A549 (cell line): Measurements from ENCODE around the gene CRISPLD2. TPM values are rescaled to one million over a fixed set of nuclear protein-coding genes. Genes with fewer than 3 reads are reported as not detected.

Source experiments
- ATAC-seq, 2 experiments: fragments of 200-7000 bp in 1 of 2; fragments of >200 bp in 1 of 2; cut with Nextera tagmentation in 1 of 2; cut with Tn5 transposase in 1 of 2; 3 replicates each; pipeline versions ENCODE4 v1.8.0 to v1.9.1; 2018 to 2020; ENCODE audit warnings: mild to moderate bottlenecking in 1 of 2, moderate library complexity in 1 of 2
- CTCF ChIA-PET: fragments of 300-600 bp; sonication (Branson Sonifier 250); formaldehyde crosslinking; extraction: SDS; loops from one replicate; lab custom pipeline; 2021; ENCODE audit warnings: antibody characterized with exemption, inconsistent platforms; lab: Yijun Ruan, JAX
- POLR2A ChIA-PET: fragments of 350-600 bp; formaldehyde crosslinking; extraction: SDS; loops from one replicate; lab custom pipeline; 2021; ENCODE audit warnings: antibody characterized with exemption, inconsistent platforms; lab: Yijun Ruan, JAX
- DNase-seq, 2 experiments: peaks; one replicate each; pipeline versions ENCODE4 v3.0.0 to v3.0.0-alpha.2; 2011 to 2016; ENCODE audit warnings: low read depth in 1 of 2, low spot score in 1 of 2
- FAIRE-seq: peaks from 2 replicates; lab custom pipeline; 2011; peaks lifted over from hg19 to GRCh38; lab: Jason Lieb, UNC
- H3K27ac ChIP-seq, 2 experiments: fragments of >200 bp; sonication (Bioruptor Twin); formaldehyde crosslinking; 3 replicates each; pipeline ENCODE4 v1.5.1; 2016 to 2017
- H3K4me1 ChIP-seq: fragments of >200 bp; sonication (Bioruptor Twin); formaldehyde crosslinking; 3 replicates; pipeline ENCODE4 v1.6.1; 2016
- H3K4me2 ChIP-seq: fragments of >200 bp; sonication (Bioruptor Twin); formaldehyde crosslinking; 3 replicates; pipeline ENCODE4 v1.6.1; 2016
- H3K4me3 ChIP-seq: fragments of >200 bp; sonication (Bioruptor Twin); formaldehyde crosslinking; 3 replicates; pipeline ENCODE4 v1.5.1; 2016
- H3K9me3 ChIP-seq: fragments of >200 bp; sonication (Bioruptor Twin); formaldehyde crosslinking; 3 replicates; pipeline ENCODE4 v1.6.1; 2016
- ATOH8 ChIP-seq: fragments of 250-450 bp; sonication (Bioruptor Pico); IDR thresholded peaks from 2 replicates; pipeline ENCODE4 v1.5.0; 2020; ENCODE audit warnings: low read depth, mild to moderate bottlenecking, moderate library complexity
- BHLHE40 ChIP-seq: IDR thresholded peaks from 2 replicates; pipeline ENCODE4 v1.6.1; 2012; ENCODE audit warnings: low read depth, low read length, inconsistent platforms
- CBX2 ChIP-seq: fragments of 200-600 bp; sonication (generic); IDR thresholded peaks from 2 replicates; pipeline ENCODE4 v1.6.1; 2016; ENCODE audit warnings: low read depth, mild to moderate bottlenecking, borderline replicate concordance
- CEBPB ChIP-seq, 2 experiments: fragments of >200 bp in 1 of 2; sonication (Bioruptor Twin) in 1 of 2; formaldehyde crosslinking in 1 of 2; IDR thresholded peaks; 2 replicates each; pipeline ENCODE4 v1.6.1; 2012 to 2016
- ESRRA ChIP-seq: fragments of 150-350 bp; IDR thresholded peaks from 2 replicates; pipeline ENCODE4 v1.6.1; 2014; ENCODE audit warnings: mild to moderate bottlenecking, low read length, borderline replicate concordance
- FOSB ChIP-seq: fragments of 250-450 bp; sonication (Bioruptor Pico); IDR thresholded peaks from 2 replicates; pipeline ENCODE4 v1.5.0; 2020; ENCODE audit warnings: mild to moderate bottlenecking, moderate library complexity
- FOSL2 ChIP-seq, 2 experiments: fragments of 450-650 bp in 1 of 2; fragments of >200 bp in 1 of 2; sonication (Bioruptor Twin) in 1 of 2; formaldehyde crosslinking; IDR thresholded peaks; 2 replicates each; pipeline versions ENCODE4 v1.5.0 to v1.6.1; 2016 to 2020; ENCODE audit warnings: mild to moderate bottlenecking in 1 of 2, moderate library complexity in 1 of 2
- FOXS1 ChIP-seq: fragments of 250-450 bp; sonication (Bioruptor Pico); IDR thresholded peaks from 2 replicates; pipeline ENCODE4 v1.5.0; 2020; ENCODE audit warnings: mild to moderate bottlenecking, moderate library complexity
- GATA3 ChIP-seq: IDR thresholded peaks from 2 replicates; pipeline ENCODE4 v1.6.1; 2012; ENCODE audit warnings: borderline replicate concordance
- HDAC2 ChIP-seq: fragments of 200-600 bp; sonication (generic); IDR thresholded peaks from 2 replicates; pipeline ENCODE4 v1.6.1; 2016
- HOXA7 ChIP-seq: fragments of 250-450 bp; sonication (Bioruptor Pico); IDR thresholded peaks from 2 replicates; pipeline ENCODE4 v1.5.0; 2020; ENCODE audit warnings: mild to moderate bottlenecking, moderate library complexity
- JUN ChIP-seq, 2 experiments: fragments of >200 bp; sonication (Bioruptor Twin); formaldehyde crosslinking; IDR thresholded peaks; 2 replicates in 1 of 2; 3 replicates in 1 of 2; pipeline ENCODE4 v1.6.1; 2016 to 2017
- KDM1A ChIP-seq: fragments of 200-600 bp; sonication (generic); IDR thresholded peaks from 2 replicates; pipeline ENCODE4 v1.6.1; 2016; ENCODE audit warnings: low read depth, mild to moderate bottlenecking
- KDM5A ChIP-seq: fragments of 200-600 bp; sonication (generic); IDR thresholded peaks from 2 replicates; pipeline ENCODE4 v1.6.1; 2016; ENCODE audit warnings: antibody characterized with exemption, mild to moderate bottlenecking
- NPAS2 ChIP-seq: fragments of 250-450 bp; sonication (Bioruptor Pico); IDR thresholded peaks from 2 replicates; pipeline ENCODE4 v1.8.0; 2022; ENCODE audit warnings: mild to moderate bottlenecking, moderate library complexity, borderline replicate concordance
- RCOR1 ChIP-seq: fragments of 150-350 bp; IDR thresholded peaks from 2 replicates; pipeline ENCODE4 v1.6.1; 2014; ENCODE audit warnings: antibody characterized with exemption, low read length, low read depth
- SMC3 ChIP-seq: fragments of >200 bp; sonication (Bioruptor Twin); formaldehyde crosslinking; IDR thresholded peaks from 3 replicates; pipeline ENCODE4 v1.6.1; 2018; ENCODE audit warnings: inconsistent platforms
- USF2 ChIP-seq: fragments of 450-650 bp; IDR thresholded peaks from 2 replicates; pipeline ENCODE4 v1.6.1; 2014; ENCODE audit warnings: antibody characterized with exemption
- ZNF302 ChIP-seq: fragments of 250-450 bp; sonication (Bioruptor Pico); IDR thresholded peaks from 2 replicates; pipeline ENCODE4 v1.9.0; 2021; ENCODE audit warnings: inconsistent platforms, mild to moderate bottlenecking, moderate library complexity
- ZSCAN20 ChIP-seq: fragments of 250-450 bp; sonication (Bioruptor Pico); IDR thresholded peaks from 2 replicates; pipeline ENCODE4 v1.8.0; 2022; ENCODE audit warnings: mild to moderate bottlenecking, moderate library complexity
- WGBS: methylation state at CpG from one replicate; pipeline ENCODE4 v1.1.6; 2017; ENCODE audit errors: missing lambda C conversion rate; 5-methylcytosine and 5-hydroxymethylcytosine counted together
- polyA plus RNA-seq, 4 experiments: library from polyadenylated mRNA; depleted of rRNA in 3 of 4; stranded (reverse); fragments of >200 nt; fragmentation: RNase III in 1 of 4; extraction: RNeasy Plus Mini Kit Qiagen cat#74134 plus additional on column Dnase treatment in 1 of 4; gene quantifications; 2 replicates in 3 of 4; 3 replicates in 1 of 4; pipeline ENCODE4 v1.2.3, GENCODE V29; 2011 to 2017
- TF ChIP-seq, protein P1 (sequence below): fragments of 250-450 bp; sonication (Bioruptor Pico); IDR thresholded peaks from 2 replicates; pipeline ENCODE4 v1.5.0; 2021; ENCODE audit warnings: mild to moderate bottlenecking, moderate library complexity, borderline replicate concordance

The CRISPLD2 gene
- polyA plus RNA-seq, 2 of the 4 experiments (the other 2 are of a cell fraction) = 0.85 to 1.6 TPM

GRCh38 chr16:84820771-84821170, 986 bp downstream of the CRISPLD2 start:
- ChIA-PET CTCF (interaction anchor here (0.6 to 3.2 kb wide), 8 partner anchors 10 to 737 kb away, joined by 3 to 14 read pairs (median 4); no protein-coding TSS in a partner anchor), POLR2A (interaction anchor here (1.3 to 1.5 kb wide), 3 partner anchors 15 to 131 kb away, joined by 4 to 6 read pairs (median 5); no protein-coding TSS in a partner anchor)
- ATAC-seq (no peak), FAIRE-seq (no peak), DNase-seq (no peak)
- peaks cover 11% of the 10 kb centered on the region; the same call in 2 of the 3 replicates for H3K4me1 ChIP-seq
- no peak overlapping the region for H3K27ac ChIP-seq
- peak overlapping the region; percentile 96 for H3K4me2 ChIP-seq
- 75% methylated on average over 8 of the region's 12 CpGs for WGBS
- TF ChIP-seq JUN (IDR thresholded peaks at IDR 0.05) = no peak
- TF ChIP-seq, protein P1, sequence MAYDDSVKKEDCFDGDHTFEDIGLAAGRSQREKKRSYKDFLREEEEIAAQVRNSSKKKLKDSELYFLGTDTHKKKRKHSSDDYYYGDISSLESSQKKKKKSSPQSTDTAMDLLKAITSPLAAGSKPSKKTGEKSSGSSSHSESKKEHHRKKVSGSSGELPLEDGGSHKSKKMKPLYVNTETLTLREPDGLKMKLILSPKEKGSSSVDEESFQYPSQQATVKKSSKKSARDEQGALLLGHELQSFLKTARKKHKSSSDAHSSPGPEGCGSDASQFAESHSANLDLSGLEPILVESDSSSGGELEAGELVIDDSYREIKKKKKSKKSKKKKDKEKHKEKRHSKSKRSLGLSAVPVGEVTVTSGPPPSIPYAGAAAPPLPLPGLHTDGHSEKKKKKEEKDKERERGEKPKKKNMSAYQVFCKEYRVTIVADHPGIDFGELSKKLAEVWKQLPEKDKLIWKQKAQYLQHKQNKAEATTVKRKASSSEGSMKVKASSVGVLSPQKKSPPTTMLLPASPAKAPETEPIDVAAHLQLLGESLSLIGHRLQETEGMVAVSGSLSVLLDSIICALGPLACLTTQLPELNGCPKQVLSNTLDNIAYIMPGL = no peak
- TF ChIP-seq HDAC2 = no peak
- TF ChIP-seq BHLHE40 = no peak
- TF ChIP-seq ESRRA = no peak
- TF ChIP-seq FOSB (CRISPR knock-in tag) = no peak
- no peak for TF ChIP-seq CBX2
- no peak for TF ChIP-seq GATA3
- TF ChIP-seq ZNF302 = no peak
- no peak for TF ChIP-seq HOXA7 (CRISPR knock-in tag)
- H3K9me3 ChIP-seq = no peaks in the 10 kb centered on the region
- H3K4me3 ChIP-seq = no peak overlapping the region; the same call in 2 of the 3 replicates

DNA sequence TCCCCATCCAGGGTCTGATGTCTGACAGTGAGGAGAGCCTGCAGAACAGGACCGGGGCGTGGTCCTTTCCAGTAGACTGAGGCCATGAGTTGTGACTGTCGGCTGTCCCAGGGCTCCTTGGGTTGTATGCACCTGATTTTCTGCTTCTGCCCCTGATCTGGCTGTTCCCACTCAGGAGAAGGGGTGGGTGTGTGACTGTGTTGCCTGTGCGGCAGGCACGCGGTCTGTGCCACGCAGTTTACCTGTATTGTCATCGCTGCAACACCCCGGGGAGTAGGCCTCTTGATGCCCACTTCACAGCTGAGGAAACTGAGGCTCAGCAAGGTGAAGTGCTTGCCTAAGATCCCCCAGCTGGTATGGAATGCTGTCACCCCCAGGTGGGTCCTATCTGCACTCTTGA, 1.4 kb downstream of the CRISPLD2 start:
- no peak overlapping the region for H3K4me2 ChIP-seq
- H3K4me3 ChIP-seq = no peak overlapping the region
- ChIA-PET CTCF (interaction anchor here (0.8 to 3.2 kb wide), 5 partner anchors 10 to 150 kb away, joined by 3 to 14 read pairs (median 5); no protein-coding TSS in a partner anchor), POLR2A (no interaction called here)
- no peak for FAIRE-seq
- DNase-seq = no peak
- H3K27ac ChIP-seq = no peak overlapping the region
- no peaks in the 10 kb centered on the region for H3K9me3 ChIP-seq
- WGBS = 90% methylated on average over 9 of the region's 9 CpGs
- no peak for ATAC-seq
- TF ChIP-seq, protein P1 = no peak
- TF ChIP-seq KDM5A (no peak), GATA3 (no peak), NPAS2 (no peak), ZSCAN20 (no peak), USF2 (no peak), FOXS1 (CRISPR knock-in tag) (no peak), RCOR1 (no peak), CEBPB (IDR thresholded peaks at IDR 0.05) (no peak), ZNF302 (no peak), ATOH8 (CRISPR knock-in tag) (no peak), SMC3 (no peak), FOSL2 (IDR thresholded peaks at IDR 0.05) (no peak), FOSL2 (CRISPR knock-in tag; IDR thresholded peaks at IDR 0.05) (no peak), KDM1A (no peak)
- H3K4me1 ChIP-seq = peaks cover 11% of the 10 kb centered on the region; the same call in 2 of the 3 replicates
